HFF-Myc (cell line): Measurements from ENCODE around the gene NCOA4.
"Not testable (repeated sequence)": the region's sequence is repeated elsewhere in the genome, so short reads cannot be mapped to it uniquely, and the experiment has no call there.

Experiments
- DNase-seq: peaks from one replicate; pipeline ENCODE4 v3.0.0-alpha.2; 2011; ENCODE audit warnings: low read depth; ENCODE audit errors: extremely low read depth
- H3K4me3 ChIP-seq: replicated peaks from 2 replicates; pipeline ENCODE4 v1.5.1; 2011; ENCODE audit warnings: low read depth, mild to moderate bottlenecking, control low read depth, low read length

Gene NCOA4

DNA sequence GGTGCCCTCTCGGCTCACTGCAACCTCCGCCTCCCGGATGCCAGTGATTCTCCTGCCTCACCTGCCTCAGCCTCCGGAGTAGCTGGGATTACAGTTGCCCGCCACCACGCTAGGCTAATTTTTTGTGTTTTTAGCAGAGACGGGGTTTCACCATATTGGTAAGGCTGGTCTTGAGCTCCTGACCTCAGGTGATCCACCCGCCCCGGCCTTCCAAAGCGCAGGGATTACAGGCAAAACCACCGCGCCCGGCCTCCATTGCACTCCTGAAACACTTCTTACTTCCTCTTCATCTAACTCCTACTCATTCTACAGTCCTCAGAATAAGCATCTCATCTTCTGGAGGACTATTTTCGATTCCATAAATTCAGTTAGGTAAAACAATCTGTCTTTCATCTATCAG lies 59.4 kb downstream of the NCOA4 start:
- not testable (repeated sequence) for DNase-seq
- peak overlapping the region; percentile 59 for H3K4me3 ChIP-seq

DNA sequence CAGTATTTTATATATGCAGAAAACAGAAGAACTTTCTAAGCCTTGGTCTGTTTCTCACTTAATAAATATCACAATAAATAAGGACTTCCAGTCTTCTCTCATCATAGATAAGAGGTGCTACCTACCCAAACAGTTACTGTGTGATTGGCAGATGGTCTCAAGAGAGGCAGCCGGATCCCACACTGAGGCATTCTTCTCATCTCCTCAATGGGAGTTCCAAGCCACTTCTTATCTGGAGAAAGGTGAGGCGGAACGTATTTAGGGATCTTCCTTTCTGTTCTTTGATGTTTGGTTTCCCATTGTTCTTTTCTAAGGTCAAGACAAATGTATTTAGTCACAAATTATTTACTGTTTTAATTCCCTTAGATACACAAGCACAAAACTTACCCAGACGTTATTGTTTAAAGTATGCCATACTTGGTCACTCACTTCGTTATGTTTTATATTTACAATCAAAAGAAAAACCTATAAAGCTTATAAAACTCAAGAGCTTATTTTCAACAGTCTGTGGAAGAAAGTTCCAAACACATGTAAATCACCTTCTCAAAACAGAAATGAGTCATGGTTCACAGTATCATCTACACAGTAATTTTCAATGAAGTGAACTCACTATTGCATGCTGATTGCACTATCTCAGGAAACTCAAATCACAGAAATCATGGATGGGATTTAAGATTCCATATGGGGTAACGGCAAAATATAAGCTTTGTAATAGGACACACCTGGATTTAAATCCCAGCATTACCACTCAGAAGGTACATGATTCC lies 67.6 kb downstream of the NCOA4 start:
- not testable (repeated sequence) for DNase-seq, H3K4me3 ChIP-seq

DNA sequence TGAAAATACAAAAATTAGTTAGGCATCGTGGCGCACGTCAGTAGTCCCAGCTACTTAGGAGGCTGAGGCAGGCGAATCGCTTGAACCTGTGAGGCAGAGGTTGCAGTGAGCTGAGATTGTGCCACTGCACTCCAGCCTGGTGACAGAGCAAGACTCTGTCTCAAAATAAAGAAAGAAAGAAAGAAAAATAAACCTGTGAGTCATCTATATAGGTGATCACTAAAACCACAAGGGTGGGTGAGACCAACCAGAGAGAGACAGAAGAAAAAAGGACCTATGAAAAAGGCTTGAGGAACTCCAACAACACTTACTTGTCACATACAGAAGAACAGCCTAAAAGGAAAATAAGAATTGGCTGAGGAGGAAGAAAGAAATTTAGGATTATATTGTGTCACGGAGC lies 72.5 kb downstream of the NCOA4 start:
- not testable (repeated sequence) for DNase-seq, H3K4me3 ChIP-seq

DNA sequence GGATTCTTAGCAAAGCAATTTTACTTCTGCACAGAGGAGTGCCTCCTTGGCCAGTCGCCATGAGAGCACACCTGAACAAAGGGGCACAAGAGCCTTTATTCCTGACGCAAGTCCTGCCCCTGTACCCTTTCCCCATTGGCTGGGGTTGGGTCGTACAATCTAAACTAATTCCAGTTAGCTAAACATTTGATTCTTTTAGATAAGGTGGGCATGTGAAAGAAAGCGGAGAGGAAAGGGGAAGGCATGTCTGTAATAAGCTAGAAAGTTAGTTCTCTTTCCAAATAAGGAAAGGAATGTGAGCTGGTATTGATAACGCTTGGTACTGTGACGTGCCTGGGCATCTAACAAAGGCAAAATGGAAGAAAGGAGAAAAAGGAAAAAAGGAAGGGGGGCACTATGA lies 73.8 kb downstream of the NCOA4 start:
- not testable (repeated sequence) for H3K4me3 ChIP-seq, DNase-seq
